GM12878 (cell line): Measurements from ENCODE around the gene ZNF775. TPM values are rescaled to one million over a fixed set of nuclear protein-coding genes. Genes with fewer than 3 reads are reported as not detected.

ENCODE experiments used
- ATAC-seq: fragments of 200-7000 bp; cut with Tn5 transposase; 3 replicates; pipeline ENCODE4 v1.9.1; 2020; ENCODE audit warnings: mild to moderate bottlenecking, moderate library complexity
- BruUV-seq: library from RNA; stranded (reverse); fragments of 400-500 nt; replicated peaks from 2 replicates; lab custom pipeline; 2021; lab: Mats Ljungman, UMichigan
- CTCF ChIA-PET: fragments of 300-600 bp; sonication (Branson Sonifier 250); formaldehyde crosslinking; extraction: SDS; loops from one replicate; lab custom pipeline; 2021; ENCODE audit warnings: inconsistent platforms; lab: Yijun Ruan, JAX
- POLR2A ChIA-PET: fragments of 350-600 bp; formaldehyde crosslinking; extraction: SDS; loops from one replicate; lab custom pipeline; 2021; ENCODE audit warnings: inconsistent platforms; lab: Charles Lee
- RAD21 ChIA-PET: fragments of 300-600 bp; sonication (Branson Sonifier 250); formaldehyde crosslinking; loops from one replicate; lab custom pipeline; 2023; ENCODE audit warnings: antibody characterized with exemption; ENCODE audit not compliant: unreplicated experiment; lab: Charles Lee
- SMC1A ChIA-PET: fragments of 300-600 bp; sonication (Branson Sonifier 250); formaldehyde crosslinking; loops from one replicate; lab custom pipeline; 2023; ENCODE audit not compliant: unreplicated experiment, uncharacterized antibody; lab: Charles Lee
- DNase-seq: peaks from one replicate; pipeline ENCODE4 v3.0.0-alpha.2; 2011; ENCODE audit warnings: low read depth, low spot score
- FAIRE-seq: peaks from 3 replicates; lab custom pipeline; 2011; peaks lifted over from hg19 to GRCh38; lab: Jason Lieb, UNC
- H2AFZ ChIP-seq: 2 replicates; pipeline ENCODE4 v1.6.0; 2011; ENCODE audit warnings: low read depth, low read length, control low read depth; ENCODE audit not compliant: control insufficient read depth
- H3K27ac ChIP-seq: 2 replicates; pipeline ENCODE4 v1.5.1; 2011; ENCODE audit warnings: control low read depth; ENCODE audit not compliant: control insufficient read depth, insufficient read depth
- H3K27me3 ChIP-seq, 2 experiments: replicated peaks in 1 of 2; 2 replicates each; pipeline versions ENCODE4 v1.6.0 to v1.6.1; 2011; ENCODE audit warnings: low read length in 1 of 2; ENCODE audit not compliant: control insufficient read depth in 2 of 2, insufficient read depth in 2 of 2
- H3K36me3 ChIP-seq, 2 experiments: 2 replicates each; pipeline ENCODE4 v1.5.1; 2011; ENCODE audit warnings: low read length in 1 of 2; ENCODE audit not compliant: control insufficient read depth in 2 of 2, insufficient read depth in 2 of 2
- H3K4me1 ChIP-seq: 2 replicates; pipeline ENCODE4 v1.6.1; 2011; ENCODE audit warnings: mild to moderate bottlenecking, low read length, moderate library complexity, mixed read lengths; ENCODE audit not compliant: control insufficient read depth, insufficient read depth
- H3K4me2 ChIP-seq: 2 replicates; pipeline ENCODE4 v1.6.0; 2011; ENCODE audit warnings: control low read depth; ENCODE audit not compliant: control insufficient read depth, insufficient read depth
- H3K4me3 ChIP-seq: fragments of 200-600 bp; sonication (generic); 2 replicates; pipeline ENCODE4 v1.5.1; 2016
- H3K79me2 ChIP-seq: 2 replicates; pipeline ENCODE4 v1.6.0; 2011; ENCODE audit warnings: low read length; ENCODE audit not compliant: control insufficient read depth, insufficient read depth
- H3K9ac ChIP-seq: 2 replicates; pipeline ENCODE4 v1.8.0; 2011; ENCODE audit warnings: low read length, control low read depth, mixed read lengths; ENCODE audit not compliant: control insufficient read depth, insufficient read depth
- H3K9me3 ChIP-seq: replicated peaks from 3 replicates; pipeline ENCODE4 v1.5.1; 2011; ENCODE audit warnings: mild to moderate bottlenecking, low read length; ENCODE audit not compliant: control insufficient read depth, insufficient read depth
- H4K20me1 ChIP-seq: 2 replicates; pipeline ENCODE4 v1.6.0; 2011; ENCODE audit not compliant: control insufficient read depth, insufficient read depth
- ATF2 ChIP-seq: IDR thresholded peaks from 2 replicates; pipeline ENCODE4 v1.6.1; 2012; ENCODE audit warnings: low read length, inconsistent platforms
- ELK1 ChIP-seq: IDR thresholded peaks from 2 replicates; pipeline ENCODE4 v1.6.1; 2012; ENCODE audit warnings: low read depth, low read length, improper control_type of control experiment
- HDAC2 ChIP-seq: fragments of 200-600 bp; sonication (generic); IDR thresholded peaks from 2 replicates; pipeline ENCODE4 v1.6.1; 2017
- HSF1 ChIP-seq: fragments of 150-350 bp; IDR thresholded peaks from 2 replicates; pipeline ENCODE4 v1.6.1; 2014; ENCODE audit warnings: mild to moderate bottlenecking, low read depth, low read length
- LARP7 ChIP-seq: fragments of 450-650 bp; IDR thresholded peaks from 2 replicates; pipeline ENCODE4 v1.6.1; 2017; ENCODE audit warnings: mild to moderate bottlenecking
- RAD21 ChIP-seq: IDR thresholded peaks from 2 replicates; pipeline ENCODE4 v1.6.1; 2011; ENCODE audit warnings: mild to moderate bottlenecking, low read depth, low read length, moderate library complexity; ENCODE audit not compliant: insufficient read depth
- STAT1 ChIP-seq: fragments of 450-650 bp; conservative IDR thresholded peaks from 2 replicates; pipeline ENCODE4 v1.6.1; 2014; ENCODE audit warnings: antibody characterized with exemption, mild to moderate bottlenecking
- SUPT20H ChIP-seq: IDR thresholded peaks from 2 replicates; pipeline ENCODE4 v1.6.1; 2011; ENCODE audit warnings: low read depth, mild to moderate bottlenecking, low read length, moderate library complexity, borderline replicate concordance; ENCODE audit not compliant: control insufficient read depth
- YBX1 ChIP-seq: fragments of 450-650 bp; IDR thresholded peaks from 2 replicates; pipeline ENCODE4 v1.6.1; 2016; ENCODE audit warnings: antibody characterized with exemption
- whole genome bisulfite sequencing: methylation state at CpG from one replicate; pipeline ENCODE4 v1.1.6; 2016; ENCODE audit warnings: low lambda C conversion rate; ENCODE audit not compliant: insufficient replicate concordance, insufficient coverage; ENCODE audit errors: missing lambda C conversion rate; 5-methylcytosine and 5-hydroxymethylcytosine counted together
- in situ Hi-C: fragments of 300-500 bp; cut with MboI; formaldehyde crosslinking; loops from 9 replicates; pipeline ENCODE4 v1.14.3; 2018; ENCODE audit warnings: mixed read lengths
- intact Hi-C: fragments of 100-400 bp; cut with micrococcal nuclease; formaldehyde crosslinking; loops from one replicate; pipeline ENCODE4 v1.14.2; 2022; ENCODE audit not compliant: unreplicated experiment
- polyA plus RNA-seq, 11 experiments: library from polyadenylated mRNA; depleted of rRNA in 4 of 11; unstranded in 6 of 11; stranded (reverse) in 5 of 11; fragments of >200 nt; fragmentation: Nextera tagmentation in 4 of 11; fragmentation: Illumina TruSeq in 1 of 11; extraction: Ambion mirVana in 4 of 11; extraction: Trizol in 1 of 11; gene quantifications; 1 replicate in 1 of 11; 2 replicates in 10 of 11; pipeline versions ENCODE4 v1.2.1 to v1.2.3, GENCODE V29; 2011 to 2016; ENCODE audit warnings: inconsistent platforms in 2 of 11, missing spikeins in 2 of 11, low read depth in 1 of 11
- total RNA-seq, 4 experiments: library from RNA; depleted of rRNA in 3 of 4; stranded (reverse); fragments of >200 nt in 3 of 4; fragmentation: Illumina TruSeq in 1 of 4; extraction: Trizol in 1 of 4; gene quantifications; 2 replicates each; pipeline versions ENCODE4 v1.2.1 to v1.2.3, GENCODE V29; 2013 to 2021
- TF ChIP-seq, protein P1 (sequence below): IDR thresholded peaks from 2 replicates; pipeline ENCODE4 v1.6.1; 2011; ENCODE audit warnings: borderline replicate concordance, low read depth, mild to moderate bottlenecking, moderate library complexity, low read length; ENCODE audit not compliant: insufficient read depth, poor library complexity, severe bottlenecking
- TF ChIP-seq, protein P2 (sequence below): fragments of 450-650 bp; IDR thresholded peaks from 2 replicates; pipeline ENCODE4 v1.6.1; 2016; ENCODE audit warnings: mild to moderate bottlenecking

ZNF775 gene
- total and polyA plus RNA-seq, 10 of the 15 experiments (the other 5 are each of a cell fraction or from before 2014, with no cell fraction given) = 0.05 to 14.3 (median 2.1) TPM

- TF ChIP-seq SUPT20H (no peak), HSF1 (no peak), ELK1 (no peak), YBX1 (no peak), STAT1 (no peak)
Measured at GRCh38 chr7:150346922-150347321, 32.2 kb upstream of the ZNF775 start (continued).

- in situ Hi-C loops (no loop called here), intact Hi-C loops (no loop called here)
- DNase-seq = no peak
- ATAC-seq = peak; percentile 48; the same call in 1 of the 3 replicates
- Histone ChIP-seq H3K79me2 (no peaks in the 10 kb centered on the region), H3K27ac (no peak overlapping the region), H3K27me3 (no peaks in the 10 kb centered on the region), H3K4me3 (no peak overlapping the region), H3K36me3 (no peaks in the 10 kb centered on the region), H2AFZ (no peak overlapping the region), H3K4me1 (peaks cover 11% of the 10 kb centered on the region), H3K4me2 (no peak overlapping the region), H4K20me1 (no peaks in the 10 kb centered on the region), H3K9me3 (no peaks in the 10 kb centered on the region; the same call in 2 of the 3 replicates), H3K9ac (no peak overlapping the region)
- ChIA-PET POLR2A (no interaction called here), CTCF (no interaction called here), RAD21 (no interaction called here), SMC1A (no interaction called here)
- no TSS peak for BruUV-seq
- TF ChIP-seq LARP7 (no peak), ATF2 (no peak), RAD21 (no peak), HDAC2 (no peak)
- TF ChIP-seq, protein P1, sequence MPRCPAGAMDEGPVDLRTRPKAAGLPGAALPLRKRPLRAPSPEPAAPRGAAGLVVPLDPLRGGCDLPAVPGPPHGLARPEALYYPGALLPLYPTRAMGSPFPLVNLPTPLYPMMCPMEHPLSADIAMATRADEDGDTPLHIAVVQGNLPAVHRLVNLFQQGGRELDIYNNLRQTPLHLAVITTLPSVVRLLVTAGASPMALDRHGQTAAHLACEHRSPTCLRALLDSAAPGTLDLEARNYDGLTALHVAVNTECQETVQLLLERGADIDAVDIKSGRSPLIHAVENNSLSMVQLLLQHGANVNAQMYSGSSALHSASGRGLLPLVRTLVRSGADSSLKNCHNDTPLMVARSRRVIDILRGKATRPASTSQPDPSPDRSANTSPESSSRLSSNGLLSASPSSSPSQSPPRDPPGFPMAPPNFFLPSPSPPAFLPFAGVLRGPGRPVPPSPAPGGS = peak; percentile 55
- TF ChIP-seq, protein P2, sequence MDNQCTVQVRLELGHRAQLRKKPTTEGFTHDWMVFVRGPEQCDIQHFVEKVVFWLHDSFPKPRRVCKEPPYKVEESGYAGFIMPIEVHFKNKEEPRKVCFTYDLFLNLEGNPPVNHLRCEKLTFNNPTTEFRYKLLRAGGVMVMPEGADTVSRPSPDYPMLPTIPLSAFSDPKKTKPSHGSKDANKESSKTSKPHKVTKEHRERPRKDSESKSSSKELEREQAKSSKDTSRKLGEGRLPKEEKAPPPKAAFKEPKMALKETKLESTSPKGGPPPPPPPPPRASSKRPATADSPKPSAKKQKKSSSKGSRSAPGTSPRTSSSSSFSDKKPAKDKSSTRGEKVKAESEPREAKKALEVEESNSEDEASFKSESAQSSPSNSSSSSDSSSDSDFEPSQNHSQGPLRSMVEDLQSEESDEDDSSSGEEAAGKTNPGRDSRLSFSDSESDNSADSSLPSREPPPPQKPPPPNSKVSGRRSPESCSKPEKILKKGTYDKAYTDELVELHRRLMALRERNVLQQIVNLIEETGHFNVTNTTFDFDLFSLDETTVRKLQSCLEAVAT = no peak
- FAIRE-seq = no peak
- WGBS = 54% methylated on average over 8 of the region's 8 CpGs
Measured at GRCh38 chr7:150351587-150352194, 27.4 kb upstream of the ZNF775 start.
